H1 (cell line): ENCODE measurements around the gene SUSD1. TPM values are rescaled to one million over a fixed set of nuclear protein-coding genes. Genes with fewer than 3 reads are reported as not detected.

Experiments used
- ASH2L ChIP-seq: fragments of 200-600, 300-600 bp; sonication (generic); IDR thresholded peaks from one replicate; pipeline ENCODE4 v1.7.1; 2017; ENCODE audit warnings: low read length
- CEBPB ChIP-seq: IDR thresholded peaks from 2 replicates; pipeline ENCODE4 v1.6.1; 2012; ENCODE audit warnings: low read depth, low read length
- CHD2 ChIP-seq: IDR thresholded peaks from 2 replicates; pipeline ENCODE4 v1.6.1; 2012; ENCODE audit warnings: low read length, improper control_type of control experiment
- CREB1 ChIP-seq: IDR thresholded peaks from 2 replicates; pipeline ENCODE4 v1.6.1; 2012; ENCODE audit warnings: inconsistent platforms
- HDAC2 ChIP-seq, 2 experiments: fragments of 300-600 bp in 1 of 2; sonication (generic) in 1 of 2; IDR thresholded peaks; 2 replicates each; pipeline ENCODE4 v1.6.1; 2011 to 2012; ENCODE audit warnings: low read depth in 2 of 2, low read length in 2 of 2, mild to moderate bottlenecking in 2 of 2, moderate library complexity in 2 of 2, borderline replicate concordance in 1 of 2, inconsistent platforms in 1 of 2
- NANOG ChIP-seq: IDR thresholded peaks from 2 replicates; pipeline ENCODE4 v1.6.1; 2011; ENCODE audit warnings: low read length, low read depth, mild to moderate bottlenecking, inconsistent platforms; ENCODE audit not compliant: insufficient read depth, poor library complexity, severe bottlenecking
- TCF12 ChIP-seq: IDR thresholded peaks from 2 replicates; pipeline ENCODE4 v1.6.1; 2011; ENCODE audit warnings: low read depth, mild to moderate bottlenecking, low read length
- YY1 ChIP-seq: IDR thresholded peaks from 2 replicates; pipeline ENCODE4 v1.6.1; 2011; ENCODE audit warnings: low read depth, mild to moderate bottlenecking, low read length
- polyA plus RNA-seq, 7 experiments: library from polyadenylated mRNA; depleted of rRNA in 3 of 7; stranded (reverse) in 5 of 7; unstranded in 2 of 7; fragments of >200 nt in 5 of 7; fragments of 200-250 nt in 2 of 7; gene quantifications; 1 replicate in 5 of 7; 2 replicates in 1 of 7; 4 replicates in 1 of 7; pipeline versions ENCODE4 v1.2.1 to v1.2.3, GENCODE V29; 2011 to 2013; ENCODE audit warnings: missing spikeins in 2 of 7, mixed read lengths in 2 of 7
- total RNA-seq: library from RNA; stranded (reverse); fragmentation: NEBNext Ultra II Directional; extraction: Animal tissue kit (Norgen Biotek cat#: 25700); gene quantifications from 2 replicates; pipeline ENCODE4 v1.2.1, GENCODE V29; 2021
- TF ChIP-seq, protein P1 (sequence below), 3 experiments: IDR thresholded peaks; 1 replicate in 2 of 3; 2 replicates in 1 of 3; pipeline versions ENCODE4 v1.5.1 to v1.6.1; 2011; ENCODE audit warnings: low read length in 3 of 3, mild to moderate bottlenecking in 3 of 3, inconsistent platforms in 2 of 3, low read depth in 1 of 3, moderate library complexity in 1 of 3; ENCODE audit not compliant: insufficient read depth in 1 of 3; ENCODE audit errors: control extremely low read depth in 1 of 3

SUSD1 gene
- total and polyA plus RNA-seq, 2 of the 8 experiments (the other 6 are each of a cell fraction or from before 2014, with no cell fraction given) = 2.8 to 7.2 TPM

GRCh38 chr9:112097712-112098688 is 77.1 kb downstream of the SUSD1 start (continued):
- TF ChIP-seq, protein P1, sequence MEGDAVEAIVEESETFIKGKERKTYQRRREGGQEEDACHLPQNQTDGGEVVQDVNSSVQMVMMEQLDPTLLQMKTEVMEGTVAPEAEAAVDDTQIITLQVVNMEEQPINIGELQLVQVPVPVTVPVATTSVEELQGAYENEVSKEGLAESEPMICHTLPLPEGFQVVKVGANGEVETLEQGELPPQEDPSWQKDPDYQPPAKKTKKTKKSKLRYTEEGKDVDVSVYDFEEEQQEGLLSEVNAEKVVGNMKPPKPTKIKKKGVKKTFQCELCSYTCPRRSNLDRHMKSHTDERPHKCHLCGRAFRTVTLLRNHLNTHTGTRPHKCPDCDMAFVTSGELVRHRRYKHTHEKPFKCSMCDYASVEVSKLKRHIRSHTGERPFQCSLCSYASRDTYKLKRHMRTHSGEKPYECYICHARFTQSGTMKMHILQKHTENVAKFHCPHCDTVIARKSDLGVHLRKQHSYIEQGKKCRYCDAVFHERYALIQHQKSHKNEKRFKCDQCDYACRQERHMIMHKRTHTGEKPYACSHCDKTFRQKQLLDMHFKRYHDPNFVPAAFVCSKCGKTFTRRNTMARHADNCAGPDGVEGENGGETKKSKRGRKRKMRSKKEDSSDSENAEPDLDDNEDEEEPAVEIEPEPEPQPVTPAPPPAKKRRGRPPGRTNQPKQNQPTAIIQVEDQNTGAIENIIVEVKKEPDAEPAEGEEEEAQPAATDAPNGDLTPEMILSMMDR (IDR thresholded peaks at IDR 0.05; ENCODE audit: control extremely low read depth in 1 of 3, insufficient read depth in 1 of 3, low read depth in 1 of 3, low read length in 3 of 3) = peak; percentile 36 to 86 (median 79)
- TF ChIP-seq CHD2 (no peak), TCF12 (peak; percentile 80; the same call in 1 of the 2 replicates), CREB1 (0 out of 2 replicates have a peak, but pooled peaks have one; percentile 16), ASH2L (peak; percentile 28), YY1 (peak; percentile 85), HDAC2 (IDR thresholded peaks at IDR 0.05; ENCODE audit: borderline replicate concordance in 1 of 2, low read depth in 2 of 2, low read length in 2 of 2) (peak in 1 of 2 experiments; percentile 67; a peak in 1 of 4 replicates), NANOG (peak; percentile 97), CEBPB (no peak)
